HepG2 (cell line): Measurements from ENCODE around the gene FBF1. TPM values are rescaled to one million over a fixed set of nuclear protein-coding genes. Genes with fewer than 3 reads are reported as not detected.

Source experiments
- CCAR2 ChIP-seq: fragments of 200-400 bp; formaldehyde crosslinking; optimal IDR thresholded peaks from 2 replicates; pipeline ENCODE3; 2018; ENCODE audit warnings: low read depth, mild to moderate bottlenecking, low read length, moderate library complexity
- FLYWCH1 ChIP-seq: sonication (generic); formaldehyde crosslinking; IDR thresholded peaks from 2 replicates; pipeline ENCODE4 v1.8.1; 2023; ENCODE audit warnings: mild to moderate bottlenecking, missing genetic modification reagents
- JDP2 ChIP-seq: sonication (generic); formaldehyde crosslinking; IDR thresholded peaks from 2 replicates; pipeline ENCODE4 v1.8.1; 2022; ENCODE audit warnings: missing genetic modification reagents, borderline replicate concordance
- KDM2A ChIP-seq: sonication (generic); formaldehyde crosslinking; IDR thresholded peaks from 2 replicates; pipeline ENCODE4 v1.4.0; 2020; ENCODE audit warnings: low read depth, missing genetic modification reagents, borderline replicate concordance
- NCOR1 ChIP-seq: fragments of 200-600 bp; sonication (generic); IDR thresholded peaks from 2 replicates; pipeline ENCODE4 v1.7.0; 2017; ENCODE audit warnings: antibody characterized with exemption, low read length, borderline replicate concordance
- PRPF4 ChIP-seq: fragments of 200-400 bp; formaldehyde crosslinking; IDR thresholded peaks from 2 replicates; pipeline ENCODE4 v1.6.1; 2016; ENCODE audit warnings: low read length, low read depth; ENCODE audit not compliant: poor library complexity, severe bottlenecking
- SKI ChIP-seq: fragments of 450-650 bp; IDR thresholded peaks from one replicate; pipeline ENCODE4 v1.6.1; 2018; ENCODE audit warnings: mild to moderate bottlenecking; ENCODE audit not compliant: partially characterized antibody
- ZBTB42 ChIP-seq: sonication (generic); formaldehyde crosslinking; IDR thresholded peaks from 2 replicates; pipeline ENCODE4 v1.5.0; 2020; ENCODE audit warnings: mild to moderate bottlenecking, missing genetic modification reagents
- ZNF234 ChIP-seq: sonication (generic); formaldehyde crosslinking; conservative IDR thresholded peaks from 2 replicates; pipeline ENCODE4 v1.5.1; 2020; ENCODE audit warnings: mild to moderate bottlenecking, missing genetic modification reagents
- ZNF317 ChIP-seq: sonication (generic); formaldehyde crosslinking; IDR thresholded peaks from 2 replicates; pipeline ENCODE4 v1.5.0; 2020; ENCODE audit warnings: mild to moderate bottlenecking, missing genetic modification reagents
- ZNF326 ChIP-seq: sonication (generic); formaldehyde crosslinking; IDR thresholded peaks from 2 replicates; pipeline ENCODE4 v1.4.0; 2020; ENCODE audit warnings: missing genetic modification reagents, borderline replicate concordance
- ZNF816 ChIP-seq: sonication (generic); formaldehyde crosslinking; IDR thresholded peaks from 2 replicates; pipeline ENCODE4 v1.8.0; 2022; ENCODE audit warnings: missing genetic modification reagents, mild to moderate bottlenecking, borderline replicate concordance
- polyA plus RNA-seq, 8 experiments: library from polyadenylated mRNA; depleted of rRNA in 3 of 8; stranded (reverse) in 7 of 8; unstranded in 1 of 8; fragments of >200 nt; fragmentation: Illumina TruSeq in 4 of 8; extraction: Trizol in 4 of 8; gene quantifications; 2 replicates each; pipeline versions ENCODE4 v1.2.1 to v1.2.3, GENCODE V29; 2011 to 2016; ENCODE audit warnings: low read depth in 4 of 8, missing spikeins in 1 of 8, mixed read lengths in 1 of 8; ENCODE audit not compliant: insufficient read depth in 1 of 8
- total RNA-seq, 5 experiments: library from RNA; depleted of rRNA; stranded (reverse); fragments of >200 nt; fragmentation: Illumina TruSeq; extraction: Trizol; gene quantifications; 2 replicates each; pipeline ENCODE4 v1.2.3, GENCODE V29; 2016; ENCODE audit warnings: low read depth in 1 of 5
- TF ChIP-seq, protein P1 (sequence below): sonication (generic); formaldehyde crosslinking; IDR thresholded peaks from 2 replicates; pipeline ENCODE4 v1.4.0; 2020; ENCODE audit warnings: missing genetic modification reagents
- TF ChIP-seq, protein P2 (sequence below): sonication (generic); formaldehyde crosslinking; IDR thresholded peaks from 2 replicates; pipeline ENCODE4 v1.4.0; 2020; ENCODE audit warnings: missing genetic modification reagents
- TF ChIP-seq, protein P3 (sequence below), 2 experiments: fragments of 450-650 bp in 1 of 2; sonication (generic) in 1 of 2; formaldehyde crosslinking in 1 of 2; IDR thresholded peaks; 2 replicates each; pipeline versions ENCODE4 v1.6.1 to v1.8.0; 2016 to 2022; ENCODE audit warnings: antibody characterized with exemption in 1 of 2, mild to moderate bottlenecking in 1 of 2, missing genetic modification reagents in 1 of 2

FBF1 gene
- total and polyA plus RNA-seq, 2 of the 13 experiments (the other 11 are each of a cell fraction or from before 2014, with no cell fraction given): 2.4 to 8.1 TPM

DNA sequence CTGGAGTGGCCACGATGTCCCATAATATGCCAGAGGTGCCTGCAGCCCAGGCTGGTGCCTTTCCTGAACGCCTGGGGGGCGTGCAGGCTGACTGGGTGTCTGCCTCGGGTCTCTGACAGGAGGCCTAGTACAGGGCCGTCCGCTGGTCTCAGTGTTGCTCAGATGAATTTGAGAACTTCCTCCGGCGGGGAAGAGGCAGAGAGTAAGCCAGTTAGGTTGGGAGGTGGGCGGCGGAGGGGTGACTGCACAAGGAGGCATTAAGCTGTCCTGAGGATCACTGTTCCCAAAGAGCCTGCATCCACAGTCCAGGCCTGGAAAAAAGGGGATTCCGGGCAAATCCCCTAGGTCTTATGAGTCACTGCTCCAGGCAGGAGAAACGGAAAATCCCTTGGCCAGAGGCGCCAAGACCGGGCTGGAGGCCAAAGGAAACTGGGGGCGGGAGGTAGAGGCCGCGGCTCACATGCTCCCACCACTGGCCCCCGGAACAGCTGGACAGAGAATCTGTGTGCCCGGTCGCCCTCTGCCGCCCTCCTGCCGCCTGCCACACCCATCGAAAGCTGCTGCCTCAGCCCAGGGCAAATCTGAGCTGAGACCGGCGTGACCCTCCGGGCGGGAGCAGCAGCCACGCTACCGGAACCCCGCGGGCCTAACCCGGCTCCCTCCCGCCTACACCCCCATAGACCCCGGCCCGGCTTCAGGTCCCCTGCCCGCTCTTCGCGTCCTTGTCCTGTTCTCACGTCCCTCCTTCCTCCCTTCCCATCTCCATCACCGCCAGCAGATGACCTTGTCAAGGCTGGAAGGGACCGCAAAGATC, 63.7 kb downstream of the FBF1 start (continued):
- TF ChIP-seq ZNF234 (CRISPR knock-in tag) (no peak), FLYWCH1 (no peak), SKI (no peak), KDM2A (CRISPR knock-in tag) (peak; percentile 96), ZNF317 (CRISPR knock-in tag) (0 out of 2 replicates have a peak, but pooled peaks have one; percentile 62), ZNF326 (CRISPR knock-in tag) (no peak; the same call in 1 of the 2 replicates), ZBTB42 (CRISPR knock-in tag) (peak; percentile 95), ZNF816 (CRISPR knock-in tag) (peak; percentile 68; the same call in 1 of the 2 replicates), JDP2 (CRISPR knock-in tag) (peak; percentile 85; the same call in 1 of the 2 replicates), PRPF4 (no peak), CCAR2 (no peak), NCOR1 (no peak; the same call in none of the 2 replicates)
- TF ChIP-seq, protein P1, sequence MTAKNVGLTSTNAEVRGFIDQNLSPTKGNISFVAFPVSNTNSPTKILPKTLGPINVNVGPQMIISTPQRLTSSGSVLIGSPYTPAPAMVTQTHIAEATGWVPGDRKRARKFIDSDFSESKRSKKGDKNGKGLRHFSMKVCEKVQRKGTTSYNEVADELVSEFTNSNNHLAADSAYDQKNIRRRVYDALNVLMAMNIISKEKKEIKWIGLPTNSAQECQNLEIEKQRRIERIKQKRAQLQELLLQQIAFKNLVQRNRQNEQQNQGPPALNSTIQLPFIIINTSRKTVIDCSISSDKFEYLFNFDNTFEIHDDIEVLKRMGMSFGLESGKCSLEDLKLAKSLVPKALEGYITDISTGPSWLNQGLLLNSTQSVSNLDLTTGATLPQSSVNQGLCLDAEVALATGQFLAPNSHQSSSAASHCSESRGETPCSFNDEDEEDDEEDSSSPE (CRISPR knock-in tag): no peak
- TF ChIP-seq, protein P2, sequence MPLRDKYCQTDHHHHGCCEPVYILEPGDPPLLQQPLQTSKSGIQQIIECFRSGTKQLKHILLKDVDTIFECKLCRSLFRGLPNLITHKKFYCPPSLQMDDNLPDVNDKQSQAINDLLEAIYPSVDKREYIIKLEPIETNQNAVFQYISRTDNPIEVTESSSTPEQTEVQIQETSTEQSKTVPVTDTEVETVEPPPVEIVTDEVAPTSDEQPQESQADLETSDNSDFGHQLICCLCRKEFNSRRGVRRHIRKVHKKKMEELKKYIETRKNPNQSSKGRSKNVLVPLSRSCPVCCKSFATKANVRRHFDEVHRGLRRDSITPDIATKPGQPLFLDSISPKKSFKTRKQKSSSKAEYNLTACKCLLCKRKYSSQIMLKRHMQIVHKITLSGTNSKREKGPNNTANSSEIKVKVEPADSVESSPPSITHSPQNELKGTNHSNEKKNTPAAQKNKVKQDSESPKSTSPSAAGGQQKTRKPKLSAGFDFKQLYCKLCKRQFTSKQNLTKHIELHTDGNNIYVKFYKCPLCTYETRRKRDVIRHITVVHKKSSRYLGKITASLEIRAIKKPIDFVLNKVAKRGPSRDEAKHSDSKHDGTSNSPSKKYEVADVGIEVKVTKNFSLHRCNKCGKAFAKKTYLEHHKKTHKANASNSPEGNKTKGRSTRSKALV (CRISPR knock-in tag): no peak
- TF ChIP-seq, protein P3, sequence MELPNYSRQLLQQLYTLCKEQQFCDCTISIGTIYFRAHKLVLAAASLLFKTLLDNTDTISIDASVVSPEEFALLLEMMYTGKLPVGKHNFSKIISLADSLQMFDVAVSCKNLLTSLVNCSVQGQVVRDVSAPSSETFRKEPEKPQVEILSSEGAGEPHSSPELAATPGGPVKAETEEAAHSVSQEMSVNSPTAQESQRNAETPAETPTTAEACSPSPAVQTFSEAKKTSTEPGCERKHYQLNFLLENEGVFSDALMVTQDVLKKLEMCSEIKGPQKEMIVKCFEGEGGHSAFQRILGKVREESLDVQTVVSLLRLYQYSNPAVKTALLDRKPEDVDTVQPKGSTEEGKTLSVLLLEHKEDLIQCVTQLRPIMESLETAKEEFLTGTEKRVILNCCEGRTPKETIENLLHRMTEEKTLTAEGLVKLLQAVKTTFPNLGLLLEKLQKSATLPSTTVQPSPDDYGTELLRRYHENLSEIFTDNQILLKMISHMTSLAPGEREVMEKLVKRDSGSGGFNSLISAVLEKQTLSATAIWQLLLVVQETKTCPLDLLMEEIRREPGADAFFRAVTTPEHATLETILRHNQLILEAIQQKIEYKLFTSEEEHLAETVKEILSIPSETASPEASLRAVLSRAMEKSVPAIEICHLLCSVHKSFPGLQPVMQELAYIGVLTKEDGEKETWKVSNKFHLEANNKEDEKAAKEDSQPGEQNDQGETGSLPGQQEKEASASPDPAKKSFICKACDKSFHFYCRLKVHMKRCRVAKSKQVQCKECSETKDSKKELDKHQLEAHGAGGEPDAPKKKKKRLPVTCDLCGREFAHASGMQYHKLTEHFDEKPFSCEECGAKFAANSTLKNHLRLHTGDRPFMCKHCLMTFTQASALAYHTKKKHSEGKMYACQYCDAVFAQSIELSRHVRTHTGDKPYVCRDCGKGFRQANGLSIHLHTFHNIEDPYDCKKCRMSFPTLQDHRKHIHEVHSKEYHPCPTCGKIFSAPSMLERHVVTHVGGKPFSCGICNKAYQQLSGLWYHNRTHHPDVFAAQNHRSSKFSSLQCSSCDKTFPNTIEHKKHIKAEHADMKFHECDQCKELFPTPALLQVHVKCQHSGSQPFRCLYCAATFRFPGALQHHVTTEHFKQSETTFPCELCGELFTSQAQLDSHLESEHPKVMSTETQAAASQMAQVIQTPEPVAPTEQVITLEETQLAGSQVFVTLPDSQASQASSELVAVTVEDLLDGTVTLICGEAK (IDR thresholded peaks at IDR 0.05): no peak
- TF ChIP-seq, protein P3 (CRISPR knock-in tag; IDR thresholded peaks at IDR 0.05): no peak; the same call in 1 of the 2 replicates
